ENCODE data around the gene SEMA3E. TPM values are rescaled to one million over a fixed set of nuclear protein-coding genes. Genes with fewer than 3 reads are reported as not detected.

The SEMA3E gene
- total and polyA plus RNA-seq, 10 of the 15 experiments (the other 5 are each of a cell fraction or from before 2014, with no cell fraction given): 0.08 to 2.0 (median 0.82) TPM

- intact Hi-C loops (cut with micrococcal nuclease; ENCODE audit: unreplicated experiment): no loop called here
- RAD21 ChIA-PET (ENCODE audit: unreplicated experiment): interaction anchor here (1.0 kb wide), 1 partner anchor 124 kb away, joined by 3 read pairs; no protein-coding TSS in a partner anchor
- Histone ChIP-seq H3K36me3 (ENCODE audit: control insufficient read depth in 2 of 2, insufficient read depth in 2 of 2, low read length in 1 of 2) (no peaks in the 10 kb centered on the region), H3K79me2 (ENCODE audit: control insufficient read depth, insufficient read depth, low read length) (no peaks in the 10 kb centered on the region), H3K4me3 (no peak overlapping the region), H4K20me1 (ENCODE audit: control insufficient read depth, insufficient read depth) (no peaks in the 10 kb centered on the region), H3K4me1 (ENCODE audit: control insufficient read depth, insufficient read depth, low read length) (no peaks in the 10 kb centered on the region), H3K27ac (ENCODE audit: control insufficient read depth, insufficient read depth) (no peak overlapping the region), H3K4me2 (ENCODE audit: control insufficient read depth, insufficient read depth) (no peak overlapping the region), H3K27me3 (replicated peaks in 1 of 2; ENCODE audit: control insufficient read depth in 2 of 2, insufficient read depth in 2 of 2, low read length in 1 of 2) (no peaks in the 10 kb centered on the region), H3K9ac (ENCODE audit: control insufficient read depth, insufficient read depth, low read length) (no peak overlapping the region), H3K9me3 (replicated peaks; ENCODE audit: control insufficient read depth, insufficient read depth, low read length) (no peaks in the 10 kb centered on the region), H2AFZ (ENCODE audit: control insufficient read depth, low read depth, low read length) (no peak overlapping the region)
- in situ Hi-C loops (cut with MboI): no loop called here
- DNase-seq (ENCODE audit: low read depth, low spot score) (no peak), ATAC-seq (no peak), FAIRE-seq (no peak)
- WGBS (ENCODE audit: insufficient coverage, insufficient replicate concordance, low lambda C conversion rate, missing lambda C conversion rate): 23% methylated on average over 4 of the region's 4 CpGs
- CTCF ChIA-PET: interaction anchor here (0.6 to 2.7 kb wide), 10 partner anchors 9 to 534 kb away, joined by 3 to 14 read pairs (median 3); no protein-coding TSS in a partner anchor
- SMC1A ChIA-PET (ENCODE audit: uncharacterized antibody, unreplicated experiment): interaction anchor here (0.7 to 1.5 kb wide), 7 partner anchors 8 to 517 kb away, joined by 3 to 6 read pairs (median 3); no protein-coding TSS in a partner anchor
- POLR2A ChIA-PET: no interaction called here
- no TSS peak for BruUV-seq (replicated peaks)
- TF ChIP-seq MXI1 (IDR thresholded peaks at IDR 0.05; ENCODE audit: low read depth, low read length): no peak
- TF ChIP-seq SIX5 (IDR thresholded peaks at IDR 0.05; ENCODE audit: low read depth, low read length, severe bottlenecking): no peak
- no peak for TF ChIP-seq RAD51 (IDR thresholded peaks at IDR 0.05)
- no peak for TF ChIP-seq SPI1 (IDR thresholded peaks at IDR 0.05; ENCODE audit: borderline replicate concordance, insufficient read depth, low read depth, low read length)
- TF ChIP-seq CEBPB (IDR thresholded peaks at IDR 0.05; ENCODE audit: borderline replicate concordance in 1 of 2, low read depth in 2 of 2, low read length in 2 of 2): no peak
- no peak for TF ChIP-seq RUNX3 (IDR thresholded peaks at IDR 0.05; ENCODE audit: low read length)
- TF ChIP-seq HDAC6 (IDR thresholded peaks at IDR 0.05; ENCODE audit: unreplicated experiment): no peak
- TF ChIP-seq SIN3A (IDR thresholded peaks at IDR 0.05; ENCODE audit: low read depth, low read length): no peak
- no peak for TF ChIP-seq NFIC (IDR thresholded peaks at IDR 0.05; ENCODE audit: low read depth, low read length)
- no peak for TF ChIP-seq GABPA (IDR thresholded peaks at IDR 0.05; ENCODE audit: low read depth)
- no peak for TF ChIP-seq TCF7 (IDR thresholded peaks at IDR 0.05; ENCODE audit: borderline replicate concordance)
- TF ChIP-seq USF2 (IDR thresholded peaks at IDR 0.05; ENCODE audit: borderline replicate concordance, low read depth, low read length): no peak
- no peak for TF ChIP-seq E4F1 (IDR thresholded peaks at IDR 0.05; ENCODE audit: borderline replicate concordance, partially characterized antibody)
- no peak for TF ChIP-seq NBN (IDR thresholded peaks at IDR 0.05)
- TF ChIP-seq REST (IDR thresholded peaks at IDR 0.05; ENCODE audit: low read depth, low read length): no peak
These were observed 235.1 kb downstream of the SEMA3E start for GRCh38 chr7:83413831-83414230.

Measured in GM12878 (cell line).